Stimulated activated naive B cell treated with anti-CD40 and anti-IgM and Interleukin-4, amounts not matched to agents 10 μg/mL and 1 μg/mL and 100 μg/mL, for 72 hours (primary cell): ENCODE data around the gene RFT1.
"Not testable (repeated sequence)": the region's sequence is repeated elsewhere in the genome, so short reads cannot be mapped to it uniquely, and the experiment has no call there.

Experiments
- ATAC-seq, 2 donors: fragments of 150-1000 bp; cut with Tn5 transposase; replicated peaks; 2 replicates each; pipeline ENCODE4 v1.10.0; 2021; ENCODE audit warnings: moderate library complexity in 1 of 2
- DNase-seq: peaks from one replicate; pipeline ENCODE4 v3.0.0; 2021
- H3K27ac Mint-ChIP-seq: one replicate; pipeline ENCODE4 v1.8.0; 2022; ENCODE audit warnings: mild to moderate bottlenecking, mixed read lengths
- H3K27me3 Mint-ChIP-seq, 2 donors: one replicate each; pipeline ENCODE4 v1.8.0; 2022; ENCODE audit warnings: mixed read lengths in 2 of 2
- H3K36me3 Mint-ChIP-seq, 2 donors: one replicate each; pipeline ENCODE4 v1.8.0; 2022; ENCODE audit warnings: mixed read lengths in 2 of 2, mild to moderate bottlenecking in 1 of 2
- H3K4me1 Mint-ChIP-seq, 2 donors: one replicate each; pipeline ENCODE4 v1.8.0; 2022; ENCODE audit warnings: mixed read lengths in 2 of 2, mild to moderate bottlenecking in 1 of 2
- H3K4me3 Mint-ChIP-seq, 2 donors: one replicate each; pipeline ENCODE4 v1.8.0; 2022; ENCODE audit warnings: mild to moderate bottlenecking in 2 of 2, mixed read lengths in 2 of 2, moderate library complexity in 1 of 2
- H3K9me3 Mint-ChIP-seq, 2 donors: one replicate each; pipeline ENCODE4 v1.8.0; 2022; ENCODE audit warnings: mixed read lengths in 2 of 2, mild to moderate bottlenecking in 1 of 2

RFT1 gene

DNA sequence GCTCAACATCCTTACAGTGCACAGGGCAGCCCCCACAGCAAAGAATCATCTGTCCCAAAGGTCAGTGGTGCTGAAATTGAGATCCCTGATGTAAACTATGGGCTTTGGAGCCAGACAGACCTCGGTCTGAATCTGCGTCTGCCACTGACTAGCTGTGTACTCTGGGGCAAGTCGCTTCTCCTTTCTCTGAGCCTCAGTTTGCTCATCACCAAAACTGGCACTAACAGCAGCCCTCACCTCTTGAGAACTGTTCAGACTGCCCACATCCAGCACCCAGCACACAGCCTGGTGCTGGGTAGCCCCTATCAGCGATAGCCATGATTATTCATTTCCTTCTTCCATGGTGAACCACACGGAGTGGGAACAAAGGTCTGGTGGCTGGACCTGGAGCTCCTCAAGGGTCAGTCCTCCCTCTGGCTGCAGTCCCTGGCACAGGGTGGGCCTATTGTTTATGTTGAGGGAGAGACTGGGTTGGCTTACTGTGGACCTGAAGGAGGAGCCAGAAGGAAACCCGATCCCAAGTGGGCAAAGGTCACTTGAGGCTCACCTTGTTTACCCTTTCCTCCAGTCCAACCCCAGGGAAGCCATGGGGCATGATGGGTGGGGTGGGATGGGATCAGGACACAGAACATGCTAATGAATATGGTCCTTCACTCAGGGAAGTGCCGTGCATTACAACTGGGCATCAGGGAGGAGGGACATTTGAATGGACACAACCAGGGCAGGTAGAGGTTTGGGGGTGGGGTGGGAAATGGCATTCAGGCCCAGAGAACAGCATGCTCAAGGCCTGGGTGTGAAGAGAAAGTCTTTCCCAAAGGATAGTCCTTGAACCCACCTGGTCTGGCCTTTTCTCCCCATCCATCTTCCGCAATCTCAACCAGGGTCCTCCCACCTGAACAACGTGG lies 29.2 kb upstream of the RFT1 start:
- Mint-ChIP-seq H3K27me3 (peaks cover 16 to 29% of the 10 kb centered on the region in 2 donors), H3K27ac (peak overlapping the region; percentile 0), H3K9me3 (no peaks in the 10 kb centered on the region), H3K36me3 (peaks cover 10 to 18% of the 10 kb centered on the region in 2 donors), H3K4me1 (peaks cover 38 to 50% of the 10 kb centered on the region in 2 donors), H3K4me3 (peak overlapping the region in 1 of 2 donors; percentile 92)
- no peak for ATAC-seq
- DNase-seq: no peak

DNA sequence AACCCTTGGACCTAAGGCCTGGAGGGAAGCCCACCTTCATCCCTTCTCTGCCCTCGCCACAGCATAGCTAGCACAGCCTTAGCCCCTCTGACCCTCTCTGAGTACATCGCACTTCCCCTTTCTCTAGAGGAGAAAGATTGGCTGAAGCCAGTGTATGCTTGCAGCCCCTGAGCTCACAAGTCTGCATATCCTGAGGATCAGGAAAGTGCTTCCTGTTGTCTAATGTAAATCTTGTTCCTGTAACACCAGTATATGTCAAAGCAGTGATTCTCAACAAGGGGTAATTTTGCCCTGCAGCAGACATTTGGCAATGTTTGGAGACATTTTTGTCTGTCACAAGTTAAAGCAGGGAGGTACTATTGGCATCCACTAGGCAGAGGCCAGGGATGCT lies 28.5 kb upstream of the RFT1 start:
- peaks cover 37 to 47% of the 10 kb centered on the region in 2 donors for H3K4me1 Mint-ChIP-seq
- H3K27ac Mint-ChIP-seq: peak overlapping the region; percentile 0
- no peaks in the 10 kb centered on the region for H3K9me3 Mint-ChIP-seq
- ATAC-seq (no peak), DNase-seq (no peak)
- peaks cover 20 to 32% of the 10 kb centered on the region in 2 donors for H3K27me3 Mint-ChIP-seq
- no peak overlapping the region for H3K4me3 Mint-ChIP-seq
- H3K36me3 Mint-ChIP-seq: peaks cover 10 to 18% of the 10 kb centered on the region in 2 donors

- peaks cover 27 to 37% of the 10 kb centered on the region in 2 donors for H3K27me3 Mint-ChIP-seq
- no peak overlapping the region for H3K27ac Mint-ChIP-seq
- ATAC-seq (no peak), DNase-seq (no peak)
- peaks cover 32 to 40% of the 10 kb centered on the region in 2 donors for H3K4me1 Mint-ChIP-seq
- H3K36me3 Mint-ChIP-seq: peaks cover 10 to 16% of the 10 kb centered on the region in 2 donors
- H3K9me3 Mint-ChIP-seq: no peaks in the 10 kb centered on the region
- H3K4me3 Mint-ChIP-seq: no peak overlapping the region
These were observed 27.8 kb upstream of the RFT1 start for GRCh38 chr3:53157974-53158580.

- Mint-ChIP-seq H3K4me3 (peak overlapping the region in 1 of 2 donors; percentile 43), H3K4me1 (peaks cover 23 to 30% of the 10 kb centered on the region in 2 donors), H3K9me3 (no peaks in the 10 kb centered on the region), H3K27ac (no peak overlapping the region), H3K27me3 (peaks cover 29 to 37% of the 10 kb centered on the region in 2 donors), H3K36me3 (peaks cover under 1 to 2% of the 10 kb centered on the region in 2 donors)
- ATAC-seq (no peak), DNase-seq (no peak)
These were observed 26.2 kb upstream of the RFT1 start for GRCh38 chr3:53156368-53156834.

GRCh38 chr3:53155760-53156159 lies 25.5 kb upstream of the RFT1 start:
- no peak for ATAC-seq
- H3K27ac Mint-ChIP-seq: no peak overlapping the region

DNA sequence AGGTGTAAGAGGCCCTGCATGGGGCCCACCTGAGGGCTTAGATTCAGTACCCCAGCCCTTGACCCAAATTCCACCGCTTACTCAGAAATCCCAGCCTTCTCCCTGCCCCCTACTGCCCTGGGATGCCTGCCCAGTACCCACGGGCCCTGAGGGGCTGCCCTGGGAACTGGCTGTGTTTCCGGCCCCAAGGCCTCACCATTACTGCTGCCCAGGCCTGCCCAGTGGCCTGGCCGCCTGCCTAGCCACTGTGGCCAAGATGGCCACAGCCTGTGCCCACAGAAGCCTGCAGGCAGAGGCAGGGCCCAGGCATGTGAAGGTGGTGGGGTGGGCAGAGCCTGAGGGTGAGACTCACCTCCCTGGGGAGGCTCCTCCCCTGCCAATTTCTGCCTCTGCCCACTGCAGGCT lies 24.6 kb upstream of the RFT1 start:
- Mint-ChIP-seq H3K9me3 (no peaks in the 10 kb centered on the region), H3K36me3 (peaks cover 0 to 2% of the 10 kb centered on the region in 2 donors), H3K4me1 (peaks cover 16 to 22% of the 10 kb centered on the region in 2 donors), H3K27ac (no peak overlapping the region), H3K27me3 (peaks cover 29 to 37% of the 10 kb centered on the region in 2 donors), H3K4me3 (no peak overlapping the region)
- no peak for ATAC-seq
- no peak for DNase-seq

More at GRCh38 chr3:53155760-53156159, 25.5 kb upstream of the RFT1 start:
- Mint-ChIP-seq H3K27me3 (peaks cover 29 to 37% of the 10 kb centered on the region in 2 donors), H3K4me1 (peaks cover 23 to 30% of the 10 kb centered on the region in 2 donors), H3K9me3 (no peaks in the 10 kb centered on the region), H3K4me3 (no peak overlapping the region), H3K36me3 (peaks cover 0 to 2% of the 10 kb centered on the region in 2 donors)
- DNase-seq: no peak

DNA sequence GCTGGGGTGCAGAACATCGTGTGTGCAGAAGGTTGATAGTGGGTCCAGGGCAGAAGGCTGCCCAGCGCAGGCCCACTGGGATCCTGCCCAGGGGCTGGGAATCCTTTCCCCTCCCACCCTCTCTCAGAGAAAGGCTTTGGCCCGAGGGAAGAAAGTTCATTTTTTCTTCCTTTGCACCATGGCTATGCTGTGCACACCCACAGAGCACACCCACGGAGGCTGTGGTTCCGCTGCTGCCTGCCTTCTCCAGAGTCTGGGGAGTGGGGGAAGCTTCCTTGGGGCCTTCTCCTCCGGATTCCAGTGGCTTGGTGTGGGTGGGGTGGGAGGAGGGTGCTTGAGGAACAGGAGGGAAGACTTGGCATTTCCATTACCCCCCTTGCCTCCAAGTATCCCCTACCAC lies 23.7 kb upstream of the RFT1 start:
- no peak overlapping the region for H3K4me3 Mint-ChIP-seq
- H3K4me1 Mint-ChIP-seq: peaks cover 12 to 15% of the 10 kb centered on the region in 2 donors
- H3K27me3 Mint-ChIP-seq: peaks cover 29 to 37% of the 10 kb centered on the region in 2 donors
- H3K36me3 Mint-ChIP-seq: peaks cover 0 to 2% of the 10 kb centered on the region in 2 donors
- no peaks in the 10 kb centered on the region for H3K9me3 Mint-ChIP-seq
- H3K27ac Mint-ChIP-seq: no peak overlapping the region
- DNase-seq (no peak), ATAC-seq (no peak)

DNA sequence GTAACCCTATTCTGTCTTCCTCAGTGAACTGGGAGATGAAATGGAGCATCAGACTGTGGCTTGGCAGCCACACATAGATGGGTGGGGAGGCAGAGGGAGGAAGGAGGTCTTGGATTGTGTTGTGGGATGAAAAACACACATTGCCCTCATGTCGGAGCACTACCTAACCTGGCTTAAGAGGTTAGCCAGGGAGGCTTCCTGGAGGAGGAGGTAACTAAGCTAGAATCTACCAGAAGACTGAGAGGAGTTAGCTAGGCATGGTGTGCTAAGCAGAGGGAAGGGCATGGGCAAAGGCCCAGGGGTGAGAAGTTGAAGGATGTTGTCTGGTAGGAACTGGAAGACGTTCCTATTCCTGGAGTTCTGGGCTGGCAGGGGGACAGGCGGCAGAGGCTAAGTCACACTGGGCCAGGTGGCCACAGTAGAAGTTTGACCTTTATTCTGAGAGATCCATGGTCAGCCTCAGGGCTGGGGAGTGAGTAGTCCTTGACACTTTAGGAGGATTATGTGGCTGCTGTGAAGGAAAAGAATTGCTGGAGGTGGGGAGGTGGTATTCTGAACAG lies 23.1 kb upstream of the RFT1 start:
- Mint-ChIP-seq H3K27me3 (peaks cover 29 to 37% of the 10 kb centered on the region in 2 donors), H3K9me3 (no peaks in the 10 kb centered on the region), H3K4me3 (no peak overlapping the region), H3K27ac (no peak overlapping the region), H3K36me3 (peaks cover 0 to 2% of the 10 kb centered on the region in 2 donors), H3K4me1 (peaks cover 5 to 9% of the 10 kb centered on the region in 2 donors)
- ATAC-seq (no peak), DNase-seq (no peak)

GRCh38 chr3:53151870-53152660 lies 21.8 kb upstream of the RFT1 start:
- Mint-ChIP-seq H3K9me3 (no peaks in the 10 kb centered on the region), H3K27ac (no peak overlapping the region), H3K27me3 (peaks cover 29% of the 10 kb centered on the region in 2 donors), H3K36me3 (peaks cover 0 to 2% of the 10 kb centered on the region in 2 donors), H3K4me3 (no peak overlapping the region), H3K4me1 (no peaks in the 10 kb centered on the region)
- DNase-seq (no peak), ATAC-seq (no peak)

DNA sequence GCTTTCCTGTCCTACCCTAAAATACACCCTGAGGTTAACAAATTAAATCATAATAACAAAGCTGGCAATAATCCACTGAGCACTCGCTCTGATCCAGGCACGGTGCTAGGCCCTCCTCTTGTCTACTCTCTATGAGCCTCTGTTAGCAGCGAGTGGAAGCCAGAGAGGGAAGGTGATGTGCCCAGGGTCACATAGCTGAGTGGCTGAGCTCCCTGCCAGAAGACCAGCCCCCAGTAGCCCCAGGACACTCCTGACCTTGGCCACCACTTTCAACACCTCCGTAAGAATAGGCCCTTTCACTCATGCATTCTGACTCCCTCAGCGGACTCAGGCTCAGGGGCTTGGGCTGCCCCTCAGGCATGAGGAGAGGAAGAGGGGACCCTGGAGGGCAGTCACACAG lies 21.2 kb upstream of the RFT1 start:
- peaks cover 0 to 2% of the 10 kb centered on the region in 2 donors for H3K36me3 Mint-ChIP-seq

GRCh38 chr3:53151086-53151438 lies 20.8 kb upstream of the RFT1 start:
- not testable (repeated sequence) for H3K4me3 Mint-ChIP-seq

More for the DNA sequence above, 21.2 kb upstream of the RFT1 start:
- Mint-ChIP-seq H3K9me3 (no peaks in the 10 kb centered on the region), H3K27me3 (peaks cover 23 to 29% of the 10 kb centered on the region in 2 donors), H3K27ac (no peak overlapping the region), H3K4me3 (no peak overlapping the region), H3K4me1 (no peaks in the 10 kb centered on the region)
- ATAC-seq (no peak), DNase-seq (no peak)

DNA sequence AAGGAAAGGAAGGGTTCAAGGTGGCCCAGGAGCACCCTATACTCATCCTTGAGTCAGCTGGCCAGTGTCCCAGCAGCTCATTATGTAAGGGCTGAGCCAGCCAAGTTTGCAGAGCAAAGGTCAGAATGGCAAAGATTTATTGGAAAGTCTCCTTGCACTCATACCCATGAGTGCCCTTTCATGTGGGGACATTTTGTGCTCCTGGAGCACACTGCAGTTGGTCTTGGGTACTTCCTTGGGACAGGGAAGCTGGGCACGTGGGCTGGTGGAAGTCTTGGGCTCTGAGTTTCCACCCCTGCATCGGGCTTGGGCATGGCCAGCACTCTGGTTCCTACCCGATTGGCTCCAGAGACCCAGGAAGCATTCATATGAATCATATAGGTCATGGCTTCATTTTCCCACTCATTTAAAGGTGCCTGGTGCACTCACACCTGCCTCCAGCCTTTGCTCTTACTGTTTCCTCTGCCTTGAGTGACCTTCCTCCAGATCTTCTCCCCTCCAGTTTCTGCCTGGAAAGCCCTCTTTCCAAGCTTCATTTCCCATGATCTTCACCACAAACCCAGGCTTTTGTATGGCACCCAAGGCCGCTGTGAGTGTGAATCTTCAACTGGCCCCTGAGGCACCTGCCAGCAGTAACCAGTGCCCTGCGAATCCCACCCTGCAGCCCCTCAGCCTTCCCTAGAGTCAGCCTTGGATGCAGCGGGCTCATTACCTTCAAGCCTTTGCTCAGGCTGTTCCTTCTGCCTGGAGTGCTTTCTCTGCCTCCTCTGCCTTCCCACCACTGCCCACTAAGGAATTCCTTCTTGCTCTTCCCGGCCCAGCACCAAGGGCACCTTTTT lies 20.2 kb upstream of the RFT1 start:
- no peak for DNase-seq

More at GRCh38 chr3:53151086-53151438, 20.8 kb upstream of the RFT1 start:
- ATAC-seq, H3K36me3 Mint-ChIP-seq, DNase-seq, H3K4me1 Mint-ChIP-seq, H3K27ac Mint-ChIP-seq, H3K9me3 Mint-ChIP-seq: not testable (repeated sequence)
- peaks cover 20 to 26% of the 10 kb centered on the region in 2 donors for H3K27me3 Mint-ChIP-seq

DNA sequence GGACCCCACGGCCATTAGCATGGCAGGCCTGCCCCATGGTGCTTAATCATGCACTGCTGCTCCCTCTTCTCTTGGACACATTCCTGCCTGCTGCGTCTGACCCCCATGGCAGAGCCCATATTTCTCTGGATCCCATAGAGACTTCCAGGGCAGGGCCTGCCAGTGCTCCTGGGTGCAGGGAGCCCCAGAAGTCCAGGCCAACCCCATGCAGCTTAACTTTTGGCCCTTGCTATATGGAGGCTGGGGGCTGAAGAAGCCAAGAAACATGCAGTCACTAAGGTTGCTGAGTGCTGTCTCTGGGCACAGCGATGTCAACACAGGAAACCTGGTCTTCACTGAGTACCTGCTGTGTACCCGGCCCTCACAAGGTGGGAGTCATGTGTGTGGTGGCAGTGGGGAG lies 19.5 kb upstream of the RFT1 start:
- Mint-ChIP-seq H3K36me3 (no peaks in the 10 kb centered on the region), H3K9me3 (no peaks in the 10 kb centered on the region), H3K27me3 (peaks cover 10 to 14% of the 10 kb centered on the region in 2 donors), H3K4me3 (no peak overlapping the region), H3K27ac (no peak overlapping the region), H3K4me1 (no peaks in the 10 kb centered on the region)
- DNase-seq (no peak), ATAC-seq (no peak)

More for the DNA sequence above, 20.2 kb upstream of the RFT1 start:
- H3K36me3 Mint-ChIP-seq: peaks cover 0 to 2% of the 10 kb centered on the region in 2 donors
- no peaks in the 10 kb centered on the region for H3K4me1 Mint-ChIP-seq
- H3K27me3 Mint-ChIP-seq: peaks cover 18 to 20% of the 10 kb centered on the region in 2 donors
- no peaks in the 10 kb centered on the region for H3K9me3 Mint-ChIP-seq
- no peak overlapping the region for H3K27ac Mint-ChIP-seq
- H3K4me3 Mint-ChIP-seq: no peak overlapping the region
- ATAC-seq: no peak
